Esophagus squamous epithelium (tissue), 5 donors: Measurements from ENCODE around the gene NETO2. TPM values are rescaled to one million over a fixed set of nuclear protein-coding genes. Genes with fewer than 3 reads are reported as not detected.
"Not testable (repeated sequence)": the region's sequence is repeated elsewhere in the genome, so short reads cannot be mapped to it uniquely, and the experiment has no call there.

Experiments
- DNase-seq: peaks from one replicate; lab custom pipeline; 2025; lab: John Stamatoyannopoulos, UW
- H3K27ac ChIP-seq, 4 donors: fragments of 200-600 bp; sonication (generic); one replicate each; pipeline ENCODE4 v1.5.1; 2016 to 2019; ENCODE audit warnings: mild to moderate bottlenecking in 1 of 4
- H3K27me3 ChIP-seq, 4 donors: fragments of 200-600 bp; sonication (generic); 1 replicate in 3 of 4; 2 replicates in 1 of 4; pipeline versions ENCODE4 v1.5.1 to v1.6.0; 2017 to 2021; ENCODE audit warnings: antibody characterized with exemption in 1 of 4
- H3K36me3 ChIP-seq, 3 donors: fragments of 200-600 bp; sonication (generic); one replicate each; pipeline ENCODE4 v1.5.1; 2016 to 2019
- H3K4me1 ChIP-seq, 3 donors: fragments of 200-600 bp; sonication (generic); one replicate each; pipeline ENCODE4 v1.5.1; 2017 to 2019
- H3K4me3 ChIP-seq, 4 donors: fragments of 200-600 bp; sonication (generic); 1 replicate in 3 of 4; 2 replicates in 1 of 4; pipeline ENCODE4 v1.5.1; 2016 to 2019; ENCODE audit warnings: mild to moderate bottlenecking in 2 of 4, moderate library complexity in 1 of 4
- H3K9me3 ChIP-seq, 3 donors: fragments of 200-600 bp; sonication (generic); one replicate each; pipeline ENCODE4 v1.5.1; 2016 to 2019
- POLR2A ChIP-seq, 4 donors: fragments of 450-650 bp; IDR thresholded peaks; one replicate each; pipeline ENCODE4 v1.6.1; 2017; ENCODE audit warnings: antibody characterized with exemption in 4 of 4, mild to moderate bottlenecking in 4 of 4, moderate library complexity in 3 of 4
- WGBS, 2 donors: methylation state at CpG; one replicate each; pipeline ENCODE4 v1.1.5; 2018; 5-methylcytosine and 5-hydroxymethylcytosine counted together
- intact Hi-C: fragments of 100-400 bp; cut with DNase I; formaldehyde crosslinking; loops from one replicate; pipeline ENCODE4 v1.15.0; 2022
- total RNA-seq, 4 donors: library from RNA; depleted of rRNA; stranded (reverse); fragments of >200 nt; gene quantifications; one replicate each; pipeline ENCODE4 v1.1.0, GENCODE V29; 2016
- TF ChIP-seq, protein P1 (sequence below), 6 experiments: fragments of 450-650 bp in 4 of 6; fragments of 200-600 bp in 2 of 6; sonication (generic) in 2 of 6; IDR thresholded peaks; one replicate each; pipeline ENCODE4 v1.5.1; 2016 to 2019; ENCODE audit warnings: antibody characterized with exemption in 6 of 6, mild to moderate bottlenecking in 4 of 6, moderate library complexity in 4 of 6
- donor health status: DM: yes; HTN: yes; CAD: no.

The NETO2 gene, protein sequence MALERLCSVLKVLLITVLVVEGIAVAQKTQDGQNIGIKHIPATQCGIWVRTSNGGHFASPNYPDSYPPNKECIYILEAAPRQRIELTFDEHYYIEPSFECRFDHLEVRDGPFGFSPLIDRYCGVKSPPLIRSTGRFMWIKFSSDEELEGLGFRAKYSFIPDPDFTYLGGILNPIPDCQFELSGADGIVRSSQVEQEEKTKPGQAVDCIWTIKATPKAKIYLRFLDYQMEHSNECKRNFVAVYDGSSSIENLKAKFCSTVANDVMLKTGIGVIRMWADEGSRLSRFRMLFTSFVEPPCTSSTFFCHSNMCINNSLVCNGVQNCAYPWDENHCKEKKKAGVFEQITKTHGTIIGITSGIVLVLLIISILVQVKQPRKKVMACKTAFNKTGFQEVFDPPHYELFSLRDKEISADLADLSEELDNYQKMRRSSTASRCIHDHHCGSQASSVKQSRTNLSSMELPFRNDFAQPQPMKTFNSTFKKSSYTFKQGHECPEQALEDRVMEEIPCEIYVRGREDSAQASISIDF
- total RNA-seq: 10 to 100 TPM in 1 of 4 donors, 1 to 10 TPM in 3; 4.1 to 16.9 (median 7.4) TPM

DNA sequence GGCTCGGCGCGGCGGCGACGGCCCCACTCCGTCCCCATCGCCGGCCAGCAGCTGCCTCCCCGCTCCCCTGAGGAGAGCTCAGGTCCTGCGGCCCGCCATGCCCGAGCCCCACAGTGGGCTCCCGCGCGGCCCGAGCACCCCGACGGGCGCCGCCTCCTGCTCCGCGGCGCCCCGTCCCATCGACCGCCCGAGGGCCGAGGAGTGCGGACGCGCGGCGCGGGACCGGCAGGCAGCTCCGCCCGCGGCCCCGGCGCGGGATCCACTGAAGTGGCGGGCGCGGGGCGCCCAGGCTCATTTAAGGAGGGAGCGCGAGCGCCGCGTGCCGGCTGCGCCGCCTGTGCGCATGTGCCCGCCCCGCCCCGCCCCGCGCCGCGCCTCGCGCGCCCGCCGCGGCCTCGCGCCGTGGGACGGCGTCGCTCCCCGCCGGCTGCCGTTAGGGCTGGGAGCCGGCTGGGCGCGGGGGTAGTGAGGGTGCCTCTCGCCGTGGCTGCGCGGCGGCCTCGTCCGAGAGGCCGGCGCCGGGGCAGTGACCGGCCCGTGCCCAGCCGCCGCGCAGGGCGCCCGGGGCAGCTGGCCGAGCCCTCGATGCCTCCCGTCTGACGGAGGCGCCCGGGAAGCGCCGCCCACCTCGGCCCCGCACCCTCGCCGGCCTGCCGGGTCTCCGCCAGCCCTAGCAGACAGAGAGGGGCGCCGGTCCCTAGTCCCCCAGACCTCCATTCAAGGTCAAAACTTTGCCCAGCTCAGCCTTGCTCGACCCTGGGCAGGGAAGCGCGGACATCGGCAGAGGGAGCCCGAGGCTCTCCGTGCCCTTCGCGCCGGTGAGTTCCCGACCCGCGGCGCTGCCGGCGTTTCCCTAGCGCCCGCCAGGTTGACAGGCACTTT lies at the start of gene NETO2:
NETO2 (minus strand) TSS at position 269 of the 882 bp plus-strand sequence. CDS start 333 bp downstream, outside the sequence.
- H3K4me1 ChIP-seq: peaks cover 8 to 48% (median 21%) of the 10 kb centered on the region in 3 donors
- no peaks in the 10 kb centered on the region for H3K36me3 ChIP-seq
- H3K4me3 ChIP-seq: peak within 1 kb of the TSS; percentile 55 to 71 (median 58)
- no peaks in the 10 kb centered on the region for H3K9me3 ChIP-seq
- intact Hi-C loops: loop anchor here (5.0 kb wide), 1 partner anchor 1018 kb away; no protein-coding TSS in a partner anchor
- peak in 1 of 4 donors; percentile 56 for TF ChIP-seq POLR2A (IDR thresholded peaks at IDR 0.05)
- TF ChIP-seq, protein P1, sequence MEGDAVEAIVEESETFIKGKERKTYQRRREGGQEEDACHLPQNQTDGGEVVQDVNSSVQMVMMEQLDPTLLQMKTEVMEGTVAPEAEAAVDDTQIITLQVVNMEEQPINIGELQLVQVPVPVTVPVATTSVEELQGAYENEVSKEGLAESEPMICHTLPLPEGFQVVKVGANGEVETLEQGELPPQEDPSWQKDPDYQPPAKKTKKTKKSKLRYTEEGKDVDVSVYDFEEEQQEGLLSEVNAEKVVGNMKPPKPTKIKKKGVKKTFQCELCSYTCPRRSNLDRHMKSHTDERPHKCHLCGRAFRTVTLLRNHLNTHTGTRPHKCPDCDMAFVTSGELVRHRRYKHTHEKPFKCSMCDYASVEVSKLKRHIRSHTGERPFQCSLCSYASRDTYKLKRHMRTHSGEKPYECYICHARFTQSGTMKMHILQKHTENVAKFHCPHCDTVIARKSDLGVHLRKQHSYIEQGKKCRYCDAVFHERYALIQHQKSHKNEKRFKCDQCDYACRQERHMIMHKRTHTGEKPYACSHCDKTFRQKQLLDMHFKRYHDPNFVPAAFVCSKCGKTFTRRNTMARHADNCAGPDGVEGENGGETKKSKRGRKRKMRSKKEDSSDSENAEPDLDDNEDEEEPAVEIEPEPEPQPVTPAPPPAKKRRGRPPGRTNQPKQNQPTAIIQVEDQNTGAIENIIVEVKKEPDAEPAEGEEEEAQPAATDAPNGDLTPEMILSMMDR (IDR thresholded peaks at IDR 0.05): peak in 5 of 6 experiments; percentile 16 to 39 (median 25)
- H3K27me3 ChIP-seq: peaks cover 0 to 48% (median 0%) of the 10 kb centered on the region in 4 donors
- no peak for DNase-seq
- 0% methylated on average over 2 of the region's 130 CpGs; no CpG with 5 or more reads in 1 of the 2 donors for WGBS, 2 donors
- peak within 1 kb of the TSS in 3 of 4 donors; percentile 74 to 81 (median 78) for H3K27ac ChIP-seq

DNA sequence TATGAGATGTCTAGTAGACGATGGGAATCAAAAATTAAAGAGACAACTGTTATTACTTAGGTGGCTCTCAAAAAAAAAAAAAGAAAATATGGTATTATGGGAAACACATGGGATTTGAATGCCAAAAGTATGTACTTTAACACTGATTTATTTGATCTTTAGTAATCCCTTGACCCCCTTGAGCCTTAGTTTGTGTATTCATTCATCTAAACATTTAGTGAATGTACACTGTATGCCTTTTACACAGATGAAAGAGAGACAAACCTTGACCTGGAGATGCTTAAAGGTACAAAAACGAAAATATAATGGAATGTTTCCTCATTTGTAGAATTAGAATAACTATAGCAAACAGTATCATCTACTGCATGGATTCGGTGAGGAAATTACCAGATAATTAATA lies 38.6 kb upstream of the NETO2 start:
- intact Hi-C loops: no loop called here
- Histone ChIP-seq H3K4me3 (no peak overlapping the region), H3K36me3 (peaks cover 0 to 7% (median 0%) of the 10 kb centered on the region in 3 donors), H3K4me1 (no peaks in the 10 kb centered on the region), H3K27me3 (no peaks in the 10 kb centered on the region), H3K27ac (no peak overlapping the region), H3K9me3 (no peaks in the 10 kb centered on the region)
- DNase-seq: no peak
- 90 to 93% methylated on average over 3 of the region's 3 CpGs for WGBS, 2 donors
- TF ChIP-seq, protein P1 (IDR thresholded peaks at IDR 0.05): no peak
- no peak for TF ChIP-seq POLR2A (IDR thresholded peaks at IDR 0.05)

DNA sequence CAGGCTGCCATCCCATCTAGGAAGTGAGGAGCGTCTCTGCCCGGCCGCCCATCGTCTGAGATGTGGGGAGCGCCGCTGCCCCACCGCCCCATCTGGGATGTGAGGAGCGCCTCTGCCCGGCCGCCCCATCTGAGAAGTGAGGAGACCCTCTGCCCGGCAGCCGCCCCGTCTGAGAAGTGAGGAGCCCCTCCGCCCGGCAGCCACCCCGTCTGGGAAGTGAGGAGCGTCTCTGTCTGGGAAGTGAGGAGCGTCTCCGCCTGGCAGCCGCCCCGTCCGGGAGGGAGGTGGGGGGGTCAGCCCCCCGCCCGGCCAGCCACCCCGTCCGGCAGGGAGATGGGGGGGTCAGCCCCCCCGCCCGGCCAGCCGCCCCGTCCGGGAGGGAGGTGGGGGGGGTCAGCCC lies 37.3 kb upstream of the NETO2 start:
- H3K27me3 ChIP-seq, DNase-seq, H3K4me3 ChIP-seq, H3K9me3 ChIP-seq, H3K36me3 ChIP-seq, intact Hi-C loops, H3K27ac ChIP-seq, H3K4me1 ChIP-seq: not testable (repeated sequence)
- WGBS, 2 donors: no CpG with 5 or more reads among the region's 31 CpGs

DNA sequence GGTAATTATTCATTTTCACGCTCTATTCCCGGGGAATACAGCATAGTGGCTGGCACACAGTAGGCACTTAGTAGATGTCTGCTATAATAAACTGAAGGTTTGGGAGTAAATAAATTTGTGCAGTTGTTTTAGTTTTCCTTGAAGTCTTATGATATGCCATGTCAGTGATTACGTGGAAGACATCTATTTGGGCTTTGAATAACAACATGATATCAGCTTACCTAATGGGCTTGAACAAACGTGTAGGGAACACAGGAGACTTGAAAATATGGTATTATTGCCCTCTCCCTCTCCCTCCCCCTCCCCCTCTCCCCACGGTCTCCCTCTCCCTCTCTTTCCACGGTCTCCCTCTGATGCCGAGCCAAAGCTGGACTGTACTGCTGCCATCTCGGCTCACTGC lies 36.3 kb upstream of the NETO2 start:
- no peak for TF ChIP-seq POLR2A (IDR thresholded peaks at IDR 0.05)
- TF ChIP-seq, protein P1 (IDR thresholded peaks at IDR 0.05): no peak
- WGBS, 2 donors: 86 to 88% methylated on average over 6 to 8 of the region's 8 CpGs
- no peak for DNase-seq
- H3K9me3 ChIP-seq: no peaks in the 10 kb centered on the region
- no peak overlapping the region for H3K4me3 ChIP-seq
- H3K27me3 ChIP-seq: no peaks in the 10 kb centered on the region
- peaks cover 0 to 7% (median 0%) of the 10 kb centered on the region in 3 donors for H3K36me3 ChIP-seq
- no peak overlapping the region for H3K27ac ChIP-seq
- intact Hi-C loops: no loop called here
- H3K4me1 ChIP-seq: no peaks in the 10 kb centered on the region

DNA sequence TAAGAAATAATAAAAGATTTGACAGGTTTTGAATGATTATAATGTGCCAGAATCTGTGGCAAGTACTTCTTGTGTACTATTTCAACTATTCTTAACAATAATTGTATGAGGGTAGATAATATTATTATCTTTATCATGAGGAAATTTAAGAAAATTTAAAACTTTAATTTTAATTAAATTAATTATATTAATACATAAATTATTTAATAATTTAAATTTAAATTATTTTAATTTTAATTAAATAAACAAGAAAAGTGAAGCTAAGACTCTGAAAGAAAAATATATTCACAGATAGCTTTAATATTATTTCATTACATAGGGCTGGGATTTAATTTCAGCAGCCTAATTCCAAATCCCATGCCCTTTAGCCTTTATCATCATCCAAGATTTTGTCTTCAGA lies 31.4 kb upstream of the NETO2 start:
- TF ChIP-seq POLR2A (IDR thresholded peaks at IDR 0.05): no peak
- TF ChIP-seq, protein P1 (IDR thresholded peaks at IDR 0.05): no peak
- no peaks in the 10 kb centered on the region for H3K27me3 ChIP-seq
- no peaks in the 10 kb centered on the region for H3K36me3 ChIP-seq
- no peak overlapping the region for H3K4me3 ChIP-seq
- H3K4me1 ChIP-seq: no peaks in the 10 kb centered on the region
- no peak for DNase-seq
- intact Hi-C loops: no loop called here
- no peak overlapping the region for H3K27ac ChIP-seq
- H3K9me3 ChIP-seq: no peaks in the 10 kb centered on the region
